ENCODE measurements around the gene CRY1.
"Not testable (repeated sequence)": the region's sequence is repeated elsewhere in the genome, so short reads cannot be mapped to it uniquely, and the experiment has no call there.

CRY1 gene

DNA sequence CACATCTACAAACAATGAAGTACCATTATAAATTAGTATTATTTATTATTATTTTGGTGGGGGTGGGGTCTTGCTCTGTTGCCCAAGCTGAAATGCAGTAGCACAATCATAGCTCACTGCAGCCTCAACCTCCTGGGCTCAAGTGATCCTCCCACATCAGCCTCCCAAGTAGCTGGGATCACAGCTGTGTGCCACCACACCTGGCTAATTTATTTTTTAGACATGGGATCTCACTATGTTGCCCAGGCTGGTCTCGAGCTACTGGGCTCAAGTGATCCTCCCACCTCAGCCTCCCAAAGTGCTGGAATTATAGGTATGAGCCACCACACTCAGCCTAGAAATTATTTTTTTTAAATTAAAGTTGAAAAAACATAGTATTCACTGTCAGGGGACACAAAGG is 15.0 kb upstream of the CRY1 start:
- DNase-seq (ENCODE audit: low spot score): not testable (repeated sequence)

DNA sequence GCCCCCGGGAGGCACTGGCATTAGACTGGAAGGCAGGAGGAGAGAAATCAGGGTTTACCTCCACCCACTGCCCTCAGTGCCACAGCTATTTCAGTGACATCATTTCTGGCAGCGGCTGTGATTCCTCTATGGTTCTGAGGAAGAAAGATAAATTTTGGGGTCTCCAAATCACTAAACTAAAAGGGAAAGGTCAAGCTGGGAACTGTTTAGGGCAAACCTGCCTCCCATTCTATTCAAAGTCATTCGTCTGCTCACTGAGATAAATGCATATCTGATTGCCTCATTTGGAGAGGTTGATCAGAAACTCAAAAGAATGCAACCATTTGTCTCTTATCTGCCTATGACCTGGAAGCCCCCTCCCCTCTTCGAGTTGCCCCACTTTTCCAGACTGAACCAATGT is 14.0 kb upstream of the CRY1 start:
- DNase-seq (ENCODE audit: low spot score): no peak

DNA sequence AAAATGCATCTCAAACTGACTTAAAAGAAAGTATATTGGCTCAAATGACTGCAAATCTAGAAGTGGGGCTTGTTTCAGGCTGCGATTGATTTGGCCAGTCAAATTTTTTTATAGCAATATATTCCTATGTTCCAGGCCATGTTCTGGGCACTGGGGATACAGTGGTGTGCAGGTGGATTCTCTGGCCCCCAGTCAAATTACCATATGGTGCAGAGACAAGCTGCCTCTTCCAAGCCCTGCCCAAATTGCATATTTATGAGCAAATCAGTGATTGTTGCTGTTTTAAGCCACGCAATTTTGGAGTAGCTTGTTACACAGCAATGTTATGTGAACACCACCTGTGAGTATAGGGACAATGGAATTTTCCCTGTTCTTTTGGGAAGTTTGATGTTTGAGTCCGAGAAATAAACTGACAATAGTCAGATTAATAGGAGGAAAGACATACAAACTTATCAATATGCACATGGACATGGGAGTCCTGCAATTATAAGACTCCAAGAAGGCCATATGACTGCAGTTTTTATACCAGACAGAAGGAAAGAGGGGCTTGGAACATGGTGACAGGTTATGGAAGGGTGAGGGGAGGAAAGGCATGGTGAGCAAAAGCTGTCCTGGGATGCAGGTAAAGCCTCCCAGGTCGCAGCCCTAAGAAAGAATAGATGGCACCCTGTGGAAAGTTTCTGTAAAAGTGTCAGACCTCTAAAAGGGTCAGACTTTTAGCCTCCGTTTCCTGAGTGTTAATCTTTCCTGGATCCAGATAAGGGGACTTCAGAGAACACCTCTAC is 13.1 kb upstream of the CRY1 start:
- DNase-seq (ENCODE audit: low spot score): no peak

DNA sequence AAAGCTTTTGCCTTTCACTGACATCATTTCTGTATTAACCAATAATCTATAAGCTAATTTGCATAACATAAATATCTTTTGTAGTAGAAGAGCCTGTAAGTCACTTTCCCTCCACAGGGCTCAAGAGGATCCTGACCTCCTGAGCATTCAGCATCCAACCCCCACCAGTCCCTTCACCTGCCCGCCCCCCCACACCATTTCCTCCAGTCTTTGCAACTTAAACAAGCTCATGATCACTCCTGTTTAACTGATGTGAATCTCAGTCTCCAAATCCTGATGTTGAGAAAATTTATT is 12.0 kb upstream of the CRY1 start:
- no peak for DNase-seq (ENCODE audit: low spot score)

DNA sequence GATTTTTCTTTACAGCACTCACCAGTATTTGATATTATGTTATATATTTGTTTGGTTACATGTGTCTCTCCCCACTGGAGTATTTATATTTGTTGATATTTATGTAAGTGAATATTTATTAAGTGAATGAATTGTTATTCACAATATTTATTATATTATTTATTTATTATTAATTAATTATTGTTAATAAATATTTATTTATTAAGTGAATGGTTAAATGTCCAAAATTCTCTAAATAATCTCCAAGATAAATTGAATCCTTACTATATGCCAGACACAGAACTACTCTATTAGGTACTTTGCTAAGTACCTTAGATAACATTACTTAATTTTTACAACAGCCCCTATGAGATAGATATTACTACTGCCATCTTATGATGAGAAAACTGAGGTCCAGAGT is 10.2 kb upstream of the CRY1 start:
- no peak for DNase-seq (ENCODE audit: low spot score)

DNA sequence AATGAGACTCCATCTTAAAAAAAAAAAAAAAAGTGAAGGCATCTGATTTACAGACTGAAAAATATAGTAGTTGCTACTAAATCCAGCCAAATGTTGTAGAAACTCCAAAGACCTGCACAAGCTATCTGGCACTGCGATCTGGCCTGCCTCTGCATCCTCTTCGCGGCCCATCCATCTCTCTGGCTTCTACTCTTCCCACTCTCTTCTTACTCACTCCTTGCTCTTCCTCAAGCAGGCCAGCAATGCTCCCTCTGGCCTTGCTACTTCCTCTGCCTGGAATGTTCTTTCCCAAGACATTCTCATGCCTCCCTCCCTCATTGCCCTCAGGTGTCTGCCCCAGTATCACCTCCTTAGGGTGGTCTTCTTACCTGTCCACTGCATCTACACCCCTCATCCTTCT is 9.7 kb upstream of the CRY1 start:
- DNase-seq (ENCODE audit: low spot score): no peak

DNA sequence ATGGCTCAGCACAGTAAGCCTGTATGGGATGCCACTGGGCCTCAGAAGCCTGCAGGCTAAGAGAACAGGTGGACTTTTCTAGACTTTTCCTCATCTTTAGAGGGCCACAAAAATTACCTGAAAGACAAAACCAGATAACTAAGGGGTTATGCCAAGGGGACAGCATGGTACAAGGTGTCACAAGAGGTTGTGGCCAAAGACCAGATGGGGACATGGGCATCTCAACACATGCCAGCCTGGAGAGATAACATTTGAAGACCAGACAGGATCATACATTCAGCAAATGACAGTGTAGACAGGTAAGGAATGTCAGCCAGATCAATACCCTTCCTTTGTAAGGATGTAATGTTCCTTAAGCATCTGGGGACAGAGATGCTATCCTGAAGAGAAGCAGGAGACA is 8.9 kb upstream of the CRY1 start:
- no peak for DNase-seq (ENCODE audit: low spot score)

DNA sequence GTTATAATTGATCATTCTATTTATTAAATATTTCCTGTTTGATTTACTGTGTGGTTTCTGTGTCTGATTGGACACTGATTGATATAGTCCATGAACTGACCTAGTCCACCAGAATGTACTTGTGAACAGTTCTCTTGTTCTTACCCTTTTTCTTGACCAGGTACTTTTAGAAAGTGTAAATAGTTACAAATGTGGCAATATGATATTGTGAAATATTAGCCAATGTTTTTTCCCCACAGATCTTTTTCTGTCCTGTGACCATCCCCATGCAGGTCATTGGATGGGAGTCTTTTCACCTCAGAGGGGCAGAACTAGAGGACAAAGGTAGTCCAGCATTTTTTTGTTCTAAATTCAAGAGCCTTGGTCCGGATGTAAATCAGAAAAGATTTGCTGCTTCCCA is 8.3 kb upstream of the CRY1 start:
- no peak for DNase-seq (ENCODE audit: low spot score)

DNA sequence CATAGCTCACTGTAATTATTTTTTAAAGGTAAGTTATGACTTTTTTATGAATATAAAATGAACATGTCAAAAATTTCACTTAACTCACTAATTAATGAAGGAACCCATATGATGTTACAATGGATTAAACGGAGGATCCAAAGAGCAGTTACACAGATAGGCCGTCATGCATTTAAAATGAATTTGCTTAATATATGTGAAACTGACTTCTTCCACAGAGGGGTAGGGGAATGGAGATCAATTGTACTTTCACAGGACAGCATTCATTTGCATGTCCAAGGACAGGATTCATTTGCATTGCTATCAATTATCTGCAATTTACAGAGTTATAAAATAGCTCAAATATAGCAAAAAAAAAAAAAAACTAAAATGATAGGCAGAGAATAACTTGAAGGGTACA is 6.6 kb upstream of the CRY1 start:
- no peak for DNase-seq (ENCODE audit: low spot score)

DNA sequence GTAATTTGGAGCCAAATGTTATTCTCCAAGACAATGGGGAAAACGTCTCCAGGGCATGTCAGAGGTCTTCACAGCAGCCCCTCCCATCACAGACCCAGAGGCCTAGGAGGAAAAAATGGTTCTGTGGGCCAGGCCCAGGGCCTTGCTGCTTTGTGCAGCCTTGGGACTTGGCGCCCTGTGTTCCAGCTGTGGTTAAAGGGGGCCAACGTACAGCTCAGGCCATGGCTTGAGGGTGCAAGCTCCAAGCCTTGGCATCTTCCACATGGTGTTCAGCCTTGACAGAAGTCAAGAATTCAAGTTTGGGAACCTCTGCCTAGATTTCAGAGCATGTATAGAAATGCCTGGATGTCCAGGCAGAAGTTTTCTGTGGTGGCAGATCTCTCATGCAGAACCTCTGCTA is 3.2 kb upstream of the CRY1 start:
- DNase-seq (ENCODE audit: low spot score): no peak

DNA sequence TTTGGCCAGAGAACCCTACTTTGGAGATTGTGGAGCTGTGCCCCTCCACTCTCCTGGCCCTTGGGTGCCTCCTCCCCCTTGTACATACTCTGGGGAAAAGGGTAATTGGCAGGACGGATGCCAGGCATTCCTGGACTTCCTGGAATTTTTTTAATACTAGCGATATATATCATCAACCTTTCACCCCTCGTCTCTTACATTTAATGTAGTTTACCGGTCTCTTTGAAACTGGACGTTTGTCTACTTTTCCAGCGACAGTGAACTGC is 767 bp upstream of the CRY1 start:
- no peak for DNase-seq (ENCODE audit: low spot score)

DNA sequence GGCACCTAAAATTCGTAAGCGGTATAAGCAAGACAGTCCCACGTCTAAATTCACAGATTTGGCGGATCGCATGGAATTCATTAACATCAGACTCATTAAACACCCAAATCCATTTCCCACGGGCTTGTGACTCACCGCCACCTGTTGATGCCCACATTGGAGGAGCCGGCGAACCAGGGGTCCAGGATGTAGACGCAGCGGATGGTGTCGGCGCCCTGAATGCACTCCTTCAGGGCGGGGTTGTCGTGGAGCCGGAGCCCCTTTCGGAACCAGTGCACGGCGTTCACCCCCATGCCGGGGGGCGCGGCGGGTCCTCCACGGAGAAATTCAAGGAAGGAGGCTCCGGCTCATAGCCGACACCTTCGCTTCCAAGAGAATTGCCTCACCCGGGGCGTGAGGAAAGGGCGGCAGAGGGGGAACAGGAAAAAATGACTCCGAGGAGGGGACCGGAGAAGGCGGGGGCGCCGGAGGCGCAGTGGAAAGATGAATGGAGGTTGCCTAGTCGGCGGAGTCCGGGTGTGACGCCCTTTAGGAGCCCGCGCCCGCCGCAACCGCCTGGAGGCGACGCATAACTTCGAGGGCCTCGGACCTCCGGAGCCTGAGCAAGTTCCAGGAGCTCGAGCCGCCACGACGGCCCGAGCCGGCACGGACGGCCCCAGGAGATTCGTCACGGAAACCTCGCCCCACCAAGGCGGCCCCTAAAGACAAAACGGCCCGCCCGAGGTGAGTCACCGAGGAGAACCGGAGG is 506 bp downstream of the CRY1 start:
- no peak for DNase-seq (ENCODE audit: low spot score)

DNA sequence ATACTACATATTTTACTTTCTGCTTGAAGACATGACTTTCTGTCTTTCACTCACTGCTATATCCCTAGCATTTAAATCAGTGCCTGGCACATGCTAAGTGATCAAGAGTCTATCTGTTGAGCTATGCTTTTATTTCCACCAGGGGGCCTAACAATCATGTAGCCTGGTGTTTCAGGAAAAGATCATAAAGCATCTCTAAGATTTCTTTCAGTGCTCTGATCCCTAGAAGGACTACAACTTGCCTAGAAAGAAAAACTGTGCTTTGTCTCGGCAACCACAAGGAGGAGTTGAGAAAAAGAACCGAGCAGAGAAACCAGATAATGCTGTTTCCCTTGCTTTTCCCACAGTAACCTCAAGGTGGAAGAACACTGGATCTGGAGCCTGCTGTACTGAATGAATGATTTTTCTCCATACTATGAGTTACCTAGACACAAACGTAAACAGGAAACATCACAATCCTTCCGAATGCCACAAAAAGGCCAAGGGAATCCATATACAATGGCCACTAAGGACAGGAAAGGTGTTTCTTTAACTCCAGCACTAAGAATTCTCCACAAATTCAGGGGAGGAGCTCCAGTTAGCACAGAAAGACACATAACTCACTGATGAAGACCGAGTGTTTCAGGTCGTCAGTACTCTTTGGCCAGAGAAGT is 1.2 kb downstream of the CRY1 start:
- peak; percentile 72 for DNase-seq (ENCODE audit: low spot score)

DNA sequence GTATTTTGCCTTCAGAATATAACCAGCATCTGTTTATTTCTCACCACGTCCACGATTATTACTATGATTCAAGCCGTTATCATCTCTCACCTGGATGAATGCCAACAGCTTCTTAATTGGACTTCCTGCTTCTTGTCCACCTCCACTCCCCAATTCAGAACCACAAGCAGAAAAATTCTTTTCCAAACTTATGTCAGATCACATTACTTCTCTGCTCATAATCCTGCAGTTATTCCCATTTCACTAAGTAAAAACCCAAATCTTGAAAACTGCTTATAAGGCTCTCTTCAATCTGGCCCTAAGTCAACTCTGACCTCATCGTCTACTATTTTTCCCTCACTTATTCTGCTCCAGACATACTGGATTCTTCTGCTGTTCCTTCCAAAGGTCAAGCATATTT is 2.0 kb downstream of the CRY1 start:
- DNase-seq (ENCODE audit: low spot score): peak; percentile 24

DNA sequence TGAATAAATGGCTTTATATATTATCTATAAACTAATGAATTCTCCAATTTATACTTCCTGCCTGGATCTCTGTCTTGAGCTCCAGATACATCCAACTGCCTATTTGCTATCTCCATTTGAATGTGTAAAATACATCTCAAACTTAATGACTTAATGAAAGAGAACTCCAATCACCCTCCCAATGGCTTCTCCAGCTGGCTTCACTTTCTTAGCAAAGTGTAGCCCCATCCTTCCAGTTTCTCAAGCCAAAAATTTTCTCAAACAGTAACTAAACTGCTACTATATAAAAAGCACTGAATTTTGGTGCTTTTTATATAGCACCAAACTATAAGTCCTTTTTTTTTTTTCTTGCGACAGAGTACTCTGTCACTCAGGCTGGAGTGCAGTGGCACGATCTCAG is 2.6 kb downstream of the CRY1 start:
- DNase-seq (ENCODE audit: low spot score): no peak

DNA sequence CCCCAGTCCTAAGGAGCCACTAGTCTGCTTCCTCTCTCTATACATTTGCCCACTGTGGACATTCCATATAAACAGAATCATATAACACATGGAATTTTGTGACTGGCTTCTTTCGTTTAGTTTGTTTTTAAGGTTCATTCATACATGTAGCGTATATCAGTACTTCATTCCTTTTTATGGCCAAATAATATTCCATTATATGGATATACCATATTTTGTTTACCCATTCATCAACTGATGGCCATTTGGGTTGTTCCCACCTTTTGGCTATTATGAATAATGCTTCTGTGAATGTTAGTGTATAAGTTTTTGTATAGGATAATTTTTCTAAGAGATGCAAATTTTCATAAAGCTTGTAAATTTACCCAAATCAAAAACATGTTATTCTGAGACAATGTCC is 4.4 kb downstream of the CRY1 start:
- DNase-seq (ENCODE audit: low spot score): no peak

DNA sequence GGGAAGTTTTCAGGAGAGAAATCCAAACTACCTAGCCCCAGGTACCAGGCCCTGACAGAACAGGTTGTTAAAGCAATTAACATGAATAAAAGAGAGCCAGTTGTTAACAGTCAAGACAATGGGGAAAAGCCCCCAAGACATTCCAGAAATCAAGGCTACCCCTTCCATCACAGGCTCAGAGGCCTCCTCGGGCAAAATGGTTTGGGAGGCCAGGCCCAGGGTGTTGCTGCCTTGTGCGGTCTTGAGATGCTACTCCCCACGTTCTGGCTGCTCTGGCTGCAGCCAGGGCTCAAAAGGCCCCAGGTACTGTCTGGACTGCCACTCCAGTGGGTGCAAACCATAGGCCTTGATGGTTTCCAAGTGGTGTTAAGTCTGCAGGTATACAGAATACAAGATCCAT is 7.0 kb downstream of the CRY1 start:
- DNase-seq (ENCODE audit: low spot score): no peak

DNA sequence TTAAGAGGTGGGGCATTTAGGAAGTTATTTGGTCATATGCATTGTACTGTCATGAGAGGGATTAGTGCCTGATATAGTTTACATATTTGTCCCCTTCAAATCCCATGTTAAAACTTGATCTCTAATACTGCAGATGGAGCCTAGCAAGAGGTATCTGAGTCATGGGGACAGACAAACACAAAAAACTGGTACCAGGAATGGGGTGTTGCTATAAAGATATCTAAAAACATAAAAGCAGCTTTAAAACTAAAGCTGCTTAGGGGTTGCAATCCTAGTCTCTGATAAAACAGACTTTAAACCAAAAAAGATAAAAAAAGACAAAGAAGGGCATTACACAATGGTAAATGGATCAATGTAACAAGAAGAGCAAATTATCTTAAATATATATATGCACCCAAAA is 11.6 kb downstream of the CRY1 start:
- no peak for DNase-seq (ENCODE audit: low spot score)

DNA sequence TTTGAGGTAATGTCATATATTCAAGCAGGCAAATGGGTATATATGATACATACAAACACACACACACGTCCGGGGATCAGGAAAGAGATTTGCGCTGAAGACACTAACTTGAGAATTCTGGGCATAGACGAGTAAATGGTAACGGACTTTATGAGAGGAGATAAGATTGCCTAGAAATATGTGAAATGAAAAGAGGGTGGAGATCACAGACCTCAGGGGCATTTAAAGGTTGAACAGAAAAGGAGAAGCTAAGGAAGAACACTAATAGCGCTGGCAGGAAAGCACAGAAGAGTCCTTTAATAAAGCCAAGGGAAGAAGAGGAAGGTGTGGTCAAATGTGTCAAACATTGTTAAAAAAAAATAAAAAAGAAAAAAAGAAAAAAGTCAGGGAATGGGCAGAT is 13.1 kb downstream of the CRY1 start:
- no peak for DNase-seq (ENCODE audit: low spot score)

DNA sequence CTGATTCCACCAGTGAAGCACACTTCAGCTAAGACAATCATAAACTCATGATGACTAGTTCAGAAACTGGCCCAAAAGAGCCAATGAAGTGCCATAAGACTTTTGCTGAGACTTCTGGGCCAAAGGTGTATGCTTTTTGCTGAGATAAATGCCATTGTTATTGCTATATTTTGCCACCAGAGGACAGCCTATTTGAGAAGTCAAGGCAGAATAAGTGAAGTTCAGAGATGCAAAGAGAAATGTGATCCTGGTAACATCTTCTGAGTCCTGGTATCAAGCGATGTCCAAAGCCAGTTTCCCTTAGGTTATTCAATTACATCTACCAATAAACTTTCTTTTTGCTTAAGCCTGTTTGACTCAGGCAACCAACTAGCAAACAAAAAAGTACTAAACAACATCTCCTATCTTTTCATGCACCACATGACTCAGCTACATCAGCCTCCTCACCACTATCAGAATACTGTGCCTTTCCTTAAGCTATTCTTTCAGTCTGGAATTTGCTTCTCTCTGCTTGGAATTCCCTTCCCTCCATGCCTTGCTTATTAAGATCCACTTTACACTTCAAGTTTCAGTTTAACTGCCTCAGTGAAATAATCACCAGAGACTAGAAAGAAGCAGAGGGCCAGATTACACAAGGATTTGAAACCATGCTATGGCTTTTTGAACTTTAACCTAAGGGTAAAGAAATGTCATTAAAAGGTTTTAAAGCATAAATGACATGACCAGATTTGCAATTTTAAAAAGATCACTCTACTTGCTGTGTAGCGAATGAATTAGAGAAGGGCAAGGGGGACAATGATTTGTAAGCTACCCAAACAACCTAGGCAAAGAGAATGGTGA is 14.0 kb downstream of the CRY1 start:
- peak; percentile 8 for DNase-seq (ENCODE audit: low spot score)

DNA sequence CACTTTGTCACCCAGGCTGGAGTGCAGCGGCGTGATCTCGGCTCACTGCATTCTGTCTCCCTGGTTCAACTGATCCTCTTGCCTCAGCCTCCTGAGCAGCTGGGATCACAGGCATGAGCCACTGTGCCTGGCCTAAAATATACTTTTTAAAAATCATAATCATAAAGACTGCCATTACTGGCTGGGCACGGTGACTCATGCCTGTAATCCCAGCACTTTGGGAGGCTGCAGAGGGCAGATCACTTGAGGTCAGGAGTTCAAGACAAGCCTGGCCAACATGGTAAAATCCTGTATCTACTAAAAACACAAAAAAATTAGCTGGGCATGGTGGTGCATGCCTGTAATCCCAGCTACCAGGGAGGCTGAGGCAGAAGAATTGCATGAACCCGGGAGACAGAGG is 20.1 kb downstream of the CRY1 start:
- not testable (repeated sequence) for DNase-seq (ENCODE audit: low spot score)

DNA sequence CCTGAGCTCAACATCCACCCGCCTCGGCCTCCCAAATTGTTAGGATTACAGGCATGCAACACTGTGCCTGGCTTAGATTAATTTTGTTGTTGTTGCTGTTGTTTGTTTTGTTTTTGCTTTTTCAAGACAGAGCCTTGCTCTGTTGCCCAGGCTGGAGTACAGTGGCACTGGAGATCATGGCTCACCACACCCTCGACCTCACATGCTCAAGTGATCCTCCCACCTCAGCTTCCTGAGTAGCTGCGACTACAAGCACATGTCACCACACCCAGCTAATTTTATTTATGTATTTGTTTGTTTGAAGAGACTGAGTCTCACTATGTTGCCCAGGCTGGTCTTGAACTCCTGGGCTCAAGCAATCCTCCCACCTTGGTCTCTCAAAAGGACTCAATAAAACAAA is 26.7 kb downstream of the CRY1 start:
- DNase-seq (ENCODE audit: low spot score): no peak

DNA sequence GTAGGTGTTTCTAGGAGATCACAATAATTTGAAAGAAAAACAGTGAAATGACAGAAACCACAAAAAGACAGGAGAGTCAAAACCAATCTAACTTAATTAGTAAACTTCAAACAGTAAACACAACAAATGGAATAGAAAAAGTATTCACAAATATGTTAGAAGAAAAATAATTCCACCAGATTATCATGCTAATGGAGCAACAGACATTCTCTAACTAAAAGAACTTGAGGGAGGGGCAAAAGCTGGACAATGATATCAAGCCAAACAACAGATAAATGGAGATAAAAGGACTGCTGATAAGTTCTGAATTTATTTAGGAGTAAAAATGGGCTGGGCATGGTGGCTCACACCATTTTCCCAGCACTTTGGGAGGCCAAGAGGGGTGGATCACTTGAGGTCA is 28.7 kb downstream of the CRY1 start:
- DNase-seq (ENCODE audit: low spot score): no peak
